ENCODE data around the gene EIF3B. TPM values are rescaled to one million over a fixed set of nuclear protein-coding genes. Genes with fewer than 3 reads are reported as not detected.

Gene EIF3B
- total and polyA plus RNA-seq, 9 of the 15 experiments (the other 6 are each of a cell fraction or from before 2014, with no cell fraction given): 25.9 to 494 (median 357) TPM

GRCh38 chr7:2353936-2354185 is 766 bp upstream of the EIF3B start (continued):
- TF ChIP-seq BCLAF1 (IDR thresholded peaks at IDR 0.05; ENCODE audit: borderline replicate concordance in 1 of 2, control insufficient read depth in 1 of 2, low read depth in 2 of 2, low read length in 1 of 2) (peak in 1 of 2 experiments; percentile 49; a peak in 1 of 4 replicates), RBM14 (IDR thresholded peaks at IDR 0.05; ENCODE audit: borderline replicate concordance, insufficient read depth, low read depth, low read length) (no peak), KDM1A (IDR thresholded peaks at IDR 0.05) (no peak), PHTF2 (CRISPR knock-in tag; IDR thresholded peaks at IDR 0.05) (no peak), SMAD4 (CRISPR knock-in tag; conservative IDR thresholded peaks at IDR 0.05) (peak; percentile 78; the same call in 1 of the 2 replicates), ZNF766 (CRISPR knock-in tag; conservative IDR thresholded peaks at IDR 0.05) (0 out of 2 replicates have a peak, but pooled peaks have one; percentile 81), RFX7 (CRISPR knock-in tag; IDR thresholded peaks at IDR 0.05) (no peak), STAT5B (CRISPR knock-in tag; IDR thresholded peaks at IDR 0.05) (no peak), ZNF589 (CRISPR knock-in tag; IDR thresholded peaks at IDR 0.05; ENCODE audit: low read depth) (peak; percentile 96), HBP1 (CRISPR knock-in tag; IDR thresholded peaks at IDR 0.05) (no peak), U2AF2 (optimal IDR thresholded peaks at IDR 0.05; ENCODE audit: low read depth, low read length) (no peak), KLF1 (tag; IDR thresholded peaks at IDR 0.05) (0 out of 2 replicates have a peak, but pooled peaks have one; percentile 58), ZNF449 (CRISPR knock-in tag; IDR thresholded peaks at IDR 0.05) (0 out of 2 replicates have a peak, but pooled peaks have one; percentile 47), TSC22D4 (tag; IDR thresholded peaks at IDR 0.05) (no peak), FOXP1 (CRISPR knock-in tag; IDR thresholded peaks at IDR 0.05) (peak; percentile 98), TCF7 (IDR thresholded peaks at IDR 0.05; ENCODE audit: borderline replicate concordance) (no peak), RB1 (IDR thresholded peaks at IDR 0.05; ENCODE audit: low read depth) (peak; percentile 78; the same call in 1 of the 2 replicates), E2F8 (IDR thresholded peaks at IDR 0.05; ENCODE audit: low read depth, partially characterized antibody) (peak; percentile 69), CBX8 (IDR thresholded peaks at IDR 0.05; ENCODE audit: borderline replicate concordance, extremely low read depth, low read depth, low read length, poor library complexity, severe bottlenecking) (no peak), ZBTB7A (IDR thresholded peaks at IDR 0.05; ENCODE audit: borderline replicate concordance, control insufficient read depth, low read depth, low read length) (0 out of 2 replicates have a peak, but pooled peaks have one; percentile 33)

Measured in K562 (cell line).